UCSD-AML1 (cell line): Measurements from ENCODE around the gene SYNC.
A peak's percentile ranks its signal among the peaks of the same experiment; 100 is the strongest.
"Not testable (repeated sequence)": the region's sequence is repeated elsewhere in the genome, so short reads cannot be mapped to it uniquely, and the experiment has no call there.

Experiments used
- DNase-seq: peaks from one replicate; lab custom pipeline; 2025; ENCODE audit not compliant: unreplicated experiment; lab: John Stamatoyannopoulos, UW

Gene SYNC

GRCh38 chr1:32695098-32695904, 7.3 kb downstream of the SYNC start:
- peak; percentile 75 for DNase-seq

DNA sequence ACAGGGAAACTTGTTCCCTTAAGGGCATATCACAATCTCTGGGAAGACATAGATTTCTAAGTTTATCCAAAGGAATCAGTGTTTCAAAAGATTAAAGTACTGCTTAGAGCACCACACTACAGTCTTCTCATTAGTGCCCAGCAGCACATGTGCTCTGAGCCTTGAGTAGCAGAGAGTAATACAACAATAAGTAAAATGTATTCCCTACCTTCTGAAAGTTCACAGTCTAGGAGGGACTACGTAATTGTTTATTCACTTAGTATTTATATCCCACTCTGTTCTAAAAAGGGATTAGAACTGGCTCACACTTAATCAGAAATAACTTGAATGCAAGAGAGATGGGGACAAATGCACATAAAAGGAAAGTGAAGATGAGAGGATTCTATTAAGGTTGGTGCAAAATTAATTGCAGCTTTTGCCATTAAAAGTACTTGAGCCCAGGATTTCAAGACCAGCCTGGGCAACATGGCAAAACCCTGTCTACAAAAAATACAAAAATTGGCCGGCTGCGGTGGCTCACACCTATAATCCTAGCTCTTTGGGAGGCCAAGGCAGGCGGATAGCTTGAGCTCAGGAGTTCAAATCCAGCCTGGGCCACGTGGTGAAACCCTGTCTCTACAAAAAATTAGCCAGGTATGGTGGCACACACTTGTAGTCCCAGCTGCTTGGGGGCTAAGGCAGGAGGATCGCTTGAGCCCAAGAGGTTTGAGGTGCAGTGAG, 9.0 kb downstream of the SYNC start:
- DNase-seq: no peak

DNA sequence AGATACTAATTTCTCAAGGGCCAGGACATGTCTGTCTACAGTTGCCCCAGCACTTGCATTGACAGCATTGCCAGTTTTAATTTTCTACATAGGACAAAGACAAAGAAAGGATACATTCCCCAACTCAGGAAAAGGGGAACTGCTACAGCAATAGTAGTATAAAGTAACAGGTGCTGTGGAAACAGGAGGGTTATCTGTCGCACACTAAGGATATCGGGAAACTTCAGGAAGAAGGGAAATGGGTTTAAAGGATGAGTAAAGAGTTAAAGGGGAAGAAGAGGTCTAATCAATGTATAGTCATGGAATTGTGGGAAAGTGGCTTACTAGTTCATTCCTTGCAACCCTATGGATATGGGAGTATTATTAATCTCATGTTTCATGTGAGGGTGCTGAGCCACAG, 16.2 kb downstream of the SYNC start:
- DNase-seq: no peak

DNA sequence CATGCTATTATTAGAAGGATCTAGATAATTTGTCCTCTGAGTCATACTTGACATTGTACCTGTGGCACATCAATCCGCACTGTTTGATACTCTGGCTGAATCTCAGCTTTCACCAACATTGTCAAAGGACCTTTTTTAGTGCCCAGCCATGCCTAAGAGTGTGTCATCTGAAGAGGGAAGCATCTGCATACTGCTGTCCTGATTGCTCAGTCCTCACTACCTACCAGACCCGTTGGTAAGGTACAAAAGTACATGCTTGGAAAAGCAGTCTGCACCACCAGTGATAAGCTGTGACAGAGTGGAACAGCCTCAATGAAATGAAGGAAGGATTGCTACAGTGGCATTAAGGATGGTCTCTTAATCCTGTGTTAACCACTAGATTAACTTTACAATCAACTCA, 17.1 kb downstream of the SYNC start:
- DNase-seq: no peak

DNA sequence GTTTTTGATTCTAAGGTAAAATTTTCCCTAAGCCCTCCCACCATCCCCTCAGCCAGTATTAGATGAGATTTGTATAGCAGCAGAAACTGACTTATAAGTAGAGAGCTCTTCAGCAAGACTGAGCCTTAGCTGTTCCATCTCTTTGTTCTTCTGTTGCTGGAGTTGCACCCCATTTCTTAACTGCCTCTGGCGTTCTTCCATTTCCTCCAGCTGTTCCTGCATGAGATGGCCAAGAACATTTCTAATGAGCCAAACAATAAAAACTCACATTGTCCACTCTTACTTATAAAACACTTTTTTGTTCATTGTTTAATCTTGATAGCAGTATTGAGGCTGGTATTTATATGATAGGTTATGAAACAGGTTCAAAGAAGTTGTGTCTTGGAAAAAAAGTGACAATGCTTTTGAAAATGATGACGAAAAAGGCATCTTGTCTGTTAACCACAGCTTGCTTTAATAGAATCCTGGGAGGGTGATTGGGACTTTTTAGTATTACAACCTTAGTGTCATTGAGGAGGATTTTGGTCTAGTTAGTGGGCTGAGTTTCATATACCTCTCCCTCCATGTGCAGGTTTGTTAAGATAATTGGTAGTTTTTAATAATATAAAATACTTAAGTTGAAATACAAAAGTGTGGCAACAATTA, 18.3 kb downstream of the SYNC start:
- DNase-seq: no peak

DNA sequence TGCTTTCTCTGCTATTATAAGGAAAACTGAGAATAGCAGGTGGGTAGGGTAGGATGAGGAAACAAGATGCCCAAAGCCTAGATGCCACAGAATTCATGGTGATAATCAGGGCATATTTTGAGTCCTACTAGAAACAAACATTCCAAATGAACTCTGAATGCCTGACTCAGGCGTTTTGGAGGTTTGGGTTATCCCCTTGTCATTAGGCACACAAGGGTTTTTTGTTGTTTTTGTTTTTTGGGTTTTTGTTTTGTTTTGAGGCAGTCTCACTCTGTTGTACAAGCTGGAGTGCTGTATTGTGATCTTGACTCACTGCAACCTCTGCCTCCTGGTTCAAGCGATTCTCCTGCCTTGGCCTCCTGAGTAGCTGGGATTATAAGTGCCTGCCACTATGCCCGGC, 19.2 kb downstream of the SYNC start:
- no peak for DNase-seq

DNA sequence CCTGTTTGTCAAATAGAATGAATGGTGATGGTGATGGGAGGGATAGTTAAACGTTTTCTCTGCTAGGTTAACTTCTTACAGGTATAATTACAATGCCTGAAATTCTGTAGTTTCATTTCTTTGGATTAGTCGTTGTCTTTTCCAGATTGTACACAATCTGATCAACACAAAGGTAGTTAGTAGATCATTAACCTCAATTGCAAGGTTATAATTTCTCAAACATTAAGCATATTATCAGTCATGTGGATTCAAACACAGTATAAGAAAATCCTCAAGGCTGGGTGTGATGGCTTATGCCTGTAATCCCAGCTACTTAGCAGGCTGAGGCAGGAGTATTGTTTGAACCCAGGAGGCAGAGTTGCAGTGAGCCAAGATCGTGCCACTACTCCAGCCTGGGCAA, 20.6 kb downstream of the SYNC start:
- no peak for DNase-seq

GRCh38 chr1:32681509-32681908, 21.1 kb downstream of the SYNC start:
- no peak for DNase-seq

DNA sequence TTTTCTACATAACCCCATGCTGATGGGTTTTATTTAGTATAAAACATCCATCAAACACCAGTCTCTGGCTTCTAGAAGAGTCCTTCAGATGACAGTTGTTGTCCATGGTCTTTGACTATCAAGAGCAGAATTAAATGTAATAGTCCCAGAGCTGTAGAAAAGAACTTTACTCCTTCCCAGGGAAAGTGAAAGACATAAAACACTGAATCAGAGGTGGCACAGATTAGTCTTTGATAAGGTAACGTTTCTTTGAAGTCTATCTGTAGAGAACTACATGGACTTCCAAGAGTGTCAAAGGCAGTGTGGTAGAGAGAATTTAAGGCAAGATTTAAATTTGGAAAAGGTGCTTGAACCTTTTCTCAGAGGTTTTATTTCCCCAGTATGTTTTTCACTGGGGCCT, 21.9 kb downstream of the SYNC start:
- DNase-seq: no peak

GRCh38 chr1:32679993-32680392, 22.6 kb downstream of the SYNC start:
- not testable (repeated sequence) for DNase-seq

GRCh38 chr1:32676945-32677344, 25.6 kb downstream of the SYNC start:
- DNase-seq: no peak

DNA sequence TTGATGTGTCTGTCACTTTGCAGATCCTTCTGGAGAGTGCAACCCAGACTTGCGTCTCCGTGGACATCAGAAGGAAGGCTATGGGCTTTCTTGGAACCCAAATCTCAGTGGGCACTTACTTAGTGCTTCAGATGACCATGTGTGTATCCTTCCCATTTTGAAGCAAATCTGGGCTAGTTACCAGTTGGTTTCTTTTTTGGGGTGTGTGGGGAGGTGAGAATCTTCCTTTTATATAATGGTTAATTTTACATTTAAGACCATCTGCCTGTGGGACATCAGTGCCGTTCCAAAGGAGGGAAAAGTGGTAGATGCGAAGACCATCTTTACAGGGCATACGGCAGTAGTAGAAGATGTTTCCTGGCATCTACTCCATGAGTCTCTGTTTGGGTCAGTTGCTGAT, 33.9 kb downstream of the SYNC start:
- DNase-seq: not testable (repeated sequence)

GRCh38 chr1:32666901-32667566, 35.5 kb downstream of the SYNC start:
- no peak for DNase-seq

DNA sequence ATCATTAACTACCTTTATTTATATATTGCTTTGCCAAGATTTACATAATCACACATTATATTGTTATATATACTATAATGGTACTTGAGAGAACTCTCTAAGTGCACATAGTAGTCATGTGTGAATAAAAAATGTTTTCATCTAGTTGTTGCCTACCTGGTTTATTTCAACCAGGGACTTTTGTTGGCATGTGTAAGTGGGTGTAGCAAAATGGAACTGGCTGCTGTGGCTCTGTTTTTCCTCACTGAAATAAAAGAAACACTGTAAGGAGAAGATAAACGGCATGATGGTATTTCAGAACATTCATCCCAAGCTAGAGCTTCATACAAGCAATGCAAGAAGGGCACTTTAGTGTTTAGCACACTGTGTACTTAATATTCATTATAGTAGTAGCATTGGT, 36.7 kb downstream of the SYNC start:
- no peak for DNase-seq

DNA sequence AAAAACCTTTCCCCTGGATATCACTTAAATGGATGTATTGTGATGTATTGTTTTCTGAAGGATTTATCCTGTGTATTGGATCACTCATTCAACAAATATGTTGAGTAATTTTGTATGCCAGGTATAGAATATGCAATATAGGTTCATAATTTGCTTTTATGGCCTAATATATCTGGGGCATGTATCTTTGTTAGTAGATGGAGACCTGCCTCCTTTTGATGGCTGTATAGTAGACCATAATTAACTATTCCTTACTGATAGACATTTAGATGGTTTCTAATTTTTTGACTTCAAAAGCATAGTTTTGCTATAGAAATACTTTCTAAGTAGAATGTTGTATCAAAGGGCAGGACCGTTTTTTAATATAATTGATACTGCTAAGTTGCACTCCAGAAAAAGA, 43.0 kb downstream of the SYNC start:
- DNase-seq: no peak

DNA sequence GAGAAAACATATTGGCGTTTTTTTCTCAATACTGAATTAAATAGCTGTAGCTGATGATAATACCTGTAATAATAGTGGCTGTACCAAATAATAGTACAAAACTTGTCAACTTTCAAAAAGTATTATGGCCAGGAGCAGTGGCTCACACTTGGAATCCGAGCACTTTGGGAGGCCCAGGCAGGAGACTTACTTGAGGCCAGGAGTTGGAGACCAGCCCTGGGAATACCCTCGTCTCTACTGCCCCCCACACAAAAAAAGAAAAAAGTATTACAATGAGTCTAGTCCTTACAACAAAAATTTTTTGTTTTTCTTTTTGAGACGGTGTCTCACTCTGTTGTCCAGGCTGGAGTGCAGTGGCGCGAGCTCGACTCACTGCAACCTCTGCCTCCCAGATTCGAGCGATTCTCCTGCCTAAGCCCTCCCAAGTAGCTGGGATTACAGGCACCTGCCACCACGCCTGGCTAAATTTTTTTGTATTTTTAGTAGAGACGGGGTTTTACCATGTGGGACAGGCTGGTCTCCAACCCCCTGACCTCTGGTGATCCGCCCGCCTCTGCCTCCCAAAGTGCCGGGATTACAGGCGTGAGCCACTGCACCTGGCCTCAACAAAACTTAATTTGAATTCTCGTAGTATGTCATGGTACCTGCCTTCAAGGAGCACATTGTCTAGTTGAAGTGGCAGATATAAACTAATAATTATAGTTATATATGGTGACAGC, 50.2 kb downstream of the SYNC start:
- DNase-seq: no peak

- DNase-seq: no peak
Observed at GRCh38 chr1:32651461-32652073, 51.0 kb downstream of the SYNC start.

- peak; percentile 99 for DNase-seq
Observed at GRCh38 chr1:32650752-32651460, 51.7 kb downstream of the SYNC start, which contains the start of gene RBBP4. RBBP4 (plus strand) TSS chr1:32651208; CDS start chr1:32651307, 99 bp downstream.

DNA sequence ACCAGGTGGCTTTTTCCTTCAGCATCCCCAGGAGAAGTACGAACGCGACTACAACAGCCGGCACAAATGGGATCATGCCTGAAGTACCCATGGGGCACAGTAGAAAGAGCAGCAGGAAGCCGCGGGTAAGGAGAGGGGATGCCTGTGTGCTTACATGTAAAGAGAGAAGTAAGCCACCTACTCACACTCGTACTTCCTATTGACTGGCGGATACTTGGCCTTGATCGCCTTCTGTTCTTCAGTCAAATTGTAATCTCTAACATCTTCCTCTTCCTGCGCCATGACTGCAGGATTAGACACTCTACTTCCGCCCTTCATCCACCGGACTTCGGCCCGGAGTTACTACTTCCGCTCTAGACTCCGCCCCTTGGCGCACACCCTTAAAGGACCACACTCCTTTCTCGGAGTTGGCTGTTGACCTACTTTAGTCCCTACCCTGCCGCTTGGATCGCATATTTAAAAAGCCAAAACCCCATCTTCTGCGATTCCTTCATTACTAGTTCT, 52.3 kb downstream of the SYNC start, which contains the start of gene ZBTB8OS:
Gene ZBTB8OS, minus strand, starts transcription at position 303 of the 504 bp plus-strand sequence. Its CDS starts 21 bp downstream, at position 282.
- DNase-seq: peak; percentile 86
